ENCODE results near the gene CDH16. TPM values are rescaled to one million over a fixed set of nuclear protein-coding genes. Genes with fewer than 3 reads are reported as not detected.

The CDH16 gene
- total RNA-seq = 0.04 TPM in 1 of 2 replicates, not detected in the other

GRCh38 chr16:66918803-66919568 is at the start of gene CDH16:
TSS of gene CDH16 (minus strand) at chr16:66918885. CDS start at chr16:66918065, 820 bp downstream.

GRCh38 chr16:66961065-66961744 is 42.5 kb upstream of the CDH16 start, which contains the start of gene CES3:
TSS of gene CES3 (plus strand) at chr16:66961266. CDS start at chr16:66961308, 42 bp downstream.

GRCh38 chr16:66935314-66936011 is 16.8 kb upstream of the CDH16 start, which contains the start of gene CES2:
TSS of gene CES2 (plus strand) at chr16:66935516. CDS start at chr16:66935636, 120 bp downstream.

GRCh38 chr16:66934138-66934838 is 15.6 kb upstream of the CDH16 start, which contains the start of gene CIAO2B:
TSS of gene CIAO2B (minus strand) at chr16:66934402. CDS start at chr16:66934364, 38 bp downstream.

GRCh38 chr16:66925322-66925840 is 6.7 kb upstream of the CDH16 start, which contains the start of gene RRAD:
TSS of gene RRAD (minus strand) at chr16:66925535. CDS start at chr16:66925179, 356 bp downstream.

GRCh38 chr16:66880288-66881013 is 38.2 kb downstream of the CDH16 start, which contains the start of gene PDP2:
TSS of gene PDP2 (plus strand) at chr16:66880515. CDS start at chr16:66884285, 3,770 bp downstream.

Other genes with a start within 250 kb of the CDH16 start
- 13.7 and 13.9 TPM in 2 replicates for gene CMTM4, start 222.1 kb downstream of the CDH16 start, total RNA-seq
- 39.1 and 53.2 TPM in 2 replicates for gene DYNC1LI2, start 167.3 kb downstream of the CDH16 start, total RNA-seq
- gene TERB1, start 117.3 kb downstream of the CDH16 start, total RNA-seq = not detected in 2 replicates
- gene NAE1, start 87.9 kb downstream of the CDH16 start, total RNA-seq = 73.7 and 119 TPM in 2 replicates
- not detected in 2 replicates for gene CA7, start 74.5 kb downstream of the CDH16 start, total RNA-seq
- gene PDP2, start 38.4 kb downstream of the CDH16 start, total RNA-seq = 8.0 and 9.2 TPM in 2 replicates
- gene RRAD, start 6.7 kb upstream of the CDH16 start, total RNA-seq = 2.8 and 3.1 TPM in 2 replicates
- 91.1 and 118 TPM in 2 replicates for gene CIAO2B, start 15.5 kb upstream of the CDH16 start, total RNA-seq
- 40.8 and 42.3 TPM in 2 replicates for gene CES2, start 16.6 kb upstream of the CDH16 start, total RNA-seq
- 0.78 and 0.99 TPM in 2 replicates for gene CES3, start 42.4 kb upstream of the CDH16 start, total RNA-seq
- gene CES4A, start 69.7 kb upstream of the CDH16 start, total RNA-seq = 1.1 and 2.4 TPM in 2 replicates
- 48.2 and 64.0 TPM in 2 replicates for gene CBFB, start 110.3 kb upstream of the CDH16 start, total RNA-seq
- 8.4 and 12.8 TPM in 2 replicates for gene PHAF1, start 191.1 kb upstream of the CDH16 start, total RNA-seq
- gene B3GNT9, start 232.1 kb upstream of the CDH16 start, total RNA-seq = 18.1 and 23.9 TPM in 2 replicates
- gene TRADD, start 241.0 kb upstream of the CDH16 start, total RNA-seq = 34.4 and 39.5 TPM in 2 replicates
- gene FBXL8, start 241.1 kb upstream of the CDH16 start, total RNA-seq = 11.3 and 12.1 TPM in 2 replicates
- gene HSF4, start 245.9 kb upstream of the CDH16 start, total RNA-seq = 4.9 and 9.4 TPM in 2 replicates